Measurements from ENCODE around the gene SLC6A16. TPM values are rescaled to one million over a fixed set of nuclear protein-coding genes. Genes with fewer than 3 reads are reported as not detected.
A peak's percentile ranks its signal among the peaks of the same experiment; 100 is the strongest.
"Not testable (repeated sequence)": the region's sequence is repeated elsewhere in the genome, so short reads cannot be mapped to it uniquely, and the experiment has no call there.

SLC6A16 gene
- total RNA-seq: under 1 TPM; 0.43 to 0.50 TPM
- long read RNA-seq: 0 reads

- DNase-seq: no peak
- intact Hi-C loops (cut with DNase I, micrococcal nuclease): no loop called here
- no peak for ATAC-seq
Measured at GRCh38 chr19:49324801-49325576, at the start of gene SLC6A16. SLC6A16 (minus strand) TSS chr19:49325191; CDS start chr19:49311347, 13,844 bp downstream.

GRCh38 chr19:49373174-49373573 lies 48.2 kb upstream of the SLC6A16 start:
- ATAC-seq; intact Hi-C loops (cut with DNase I, micrococcal nuclease); DNase-seq: not testable (repeated sequence)

GRCh38 chr19:49371184-49371583 lies 46.2 kb upstream of the SLC6A16 start:
- ATAC-seq (no peak), DNase-seq (no peak)
- intact Hi-C loops (cut with DNase I, micrococcal nuclease): no loop called here

DNA sequence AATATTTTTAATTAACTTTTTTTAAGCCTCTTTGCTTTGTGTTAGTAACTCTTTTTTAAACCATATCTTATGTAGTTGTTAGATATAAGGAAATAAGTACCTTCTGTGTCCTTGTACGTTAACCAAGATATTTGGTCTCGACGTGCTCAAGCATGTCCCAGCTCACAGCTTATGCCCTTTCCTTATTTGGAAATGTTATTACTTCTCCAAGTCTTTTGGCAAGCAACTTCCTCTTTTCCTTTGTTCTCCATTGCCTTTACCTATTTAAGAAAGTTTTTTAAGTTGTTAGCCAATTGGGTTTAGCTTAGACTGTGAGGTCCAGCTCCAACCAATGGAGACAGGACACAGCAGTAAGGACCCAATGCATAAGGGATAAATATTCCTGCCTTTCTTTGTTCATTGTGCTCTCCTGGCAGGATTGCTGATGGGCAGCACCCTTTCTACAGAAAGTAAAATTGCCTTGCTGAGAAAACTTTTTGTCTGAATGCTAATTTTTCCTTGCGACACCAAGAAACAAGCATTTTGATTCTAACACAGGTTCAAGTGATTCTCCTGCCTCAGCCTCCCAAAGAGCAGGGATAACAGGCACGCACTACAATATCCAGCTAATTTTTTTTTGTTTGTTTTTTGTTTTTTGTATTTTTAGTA lies 43.8 kb upstream of the SLC6A16 start:
- DNase-seq (no peak), ATAC-seq (no peak)
- intact Hi-C loops (cut with DNase I, micrococcal nuclease): no loop called here

- DNase-seq (no peak), ATAC-seq (no peak)
- intact Hi-C loops (cut with DNase I, micrococcal nuclease): no loop called here
Measured at GRCh38 chr19:49366110-49366509, 41.1 kb upstream of the SLC6A16 start.

DNA sequence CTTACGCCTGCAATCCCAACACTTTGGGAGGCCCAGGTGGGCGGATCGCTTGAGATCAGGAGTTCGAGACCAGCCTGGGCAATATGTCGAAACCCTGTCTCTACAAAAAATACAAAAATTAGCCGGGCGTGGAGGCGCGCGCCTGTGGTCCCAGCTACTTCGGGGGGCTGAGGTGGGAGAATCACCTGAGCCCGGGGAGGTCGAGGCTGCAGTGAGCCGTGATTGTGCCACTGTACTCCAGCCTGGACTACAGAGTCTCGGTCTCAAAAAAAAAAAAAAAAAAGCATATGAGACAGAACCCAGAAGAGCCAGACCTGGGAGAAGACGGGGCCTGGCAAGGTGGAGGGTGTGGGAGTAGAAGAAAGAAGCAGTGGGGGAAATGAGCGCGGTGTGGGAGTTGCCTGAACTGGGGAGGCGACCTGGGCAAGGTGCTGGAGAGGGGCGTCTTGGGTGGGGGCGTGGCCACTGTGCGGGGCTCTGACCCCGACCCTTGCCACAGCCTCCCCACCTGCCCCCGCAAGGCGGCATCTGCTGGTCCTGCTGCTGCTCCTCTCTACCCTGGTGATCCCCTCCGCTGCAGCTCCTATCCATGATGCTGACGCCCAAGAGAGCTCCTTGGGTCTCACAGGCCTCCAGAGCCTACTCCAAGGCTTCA lies 39.2 kb upstream of the SLC6A16 start:
- ATAC-seq (no peak), DNase-seq (no peak)
- intact Hi-C loops (cut with DNase I, micrococcal nuclease): no loop called here

DNA sequence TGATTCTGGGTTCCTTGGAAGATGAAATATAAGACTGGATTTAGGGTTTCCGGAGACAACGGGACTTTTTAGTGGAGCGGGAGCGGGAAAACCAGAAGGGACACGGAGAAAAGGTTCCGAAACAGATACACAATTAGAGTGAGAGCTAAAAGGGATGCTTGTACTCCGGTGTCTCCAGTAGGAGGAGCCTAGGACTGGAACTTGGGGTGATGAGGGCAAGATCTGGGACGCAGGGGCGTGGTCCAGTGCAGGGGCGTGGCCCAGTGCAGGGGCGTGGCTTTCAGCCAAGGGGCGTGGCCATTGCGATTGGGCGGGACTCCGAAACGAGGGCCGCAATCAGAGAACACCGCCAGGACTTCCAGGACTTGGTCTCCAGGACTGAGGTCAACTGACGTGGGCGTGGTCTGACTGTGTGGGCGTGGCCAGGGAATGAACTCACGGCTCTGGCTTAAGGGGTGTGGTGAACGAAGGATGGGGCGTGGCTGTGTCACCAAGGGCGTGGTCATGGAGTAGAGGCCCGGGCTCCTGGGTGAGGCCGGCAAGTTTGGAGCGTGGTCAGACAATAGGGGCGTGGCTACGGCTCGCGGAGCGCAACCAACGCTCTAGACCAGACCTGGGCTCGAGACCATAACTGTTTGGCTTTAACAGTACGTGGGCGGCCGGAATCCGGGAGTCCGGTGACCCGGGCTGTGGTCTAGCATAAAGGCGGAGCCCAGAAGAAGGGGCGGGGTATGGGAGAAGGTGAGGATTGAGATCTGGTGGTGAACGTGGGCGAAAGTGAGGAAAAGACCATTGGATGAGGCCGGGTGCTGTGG lies 38.5 kb upstream of the SLC6A16 start, which contains the start of gene DKKL1:
TSS of gene DKKL1 (plus strand) at position 610 of the 815 bp plus-strand sequence. CDS start at position 732, 122 bp downstream.
- ATAC-seq (peak; percentile 90), DNase-seq (peak; percentile 99)
- intact Hi-C loops (cut with DNase I, micrococcal nuclease): no loop called here

DNA sequence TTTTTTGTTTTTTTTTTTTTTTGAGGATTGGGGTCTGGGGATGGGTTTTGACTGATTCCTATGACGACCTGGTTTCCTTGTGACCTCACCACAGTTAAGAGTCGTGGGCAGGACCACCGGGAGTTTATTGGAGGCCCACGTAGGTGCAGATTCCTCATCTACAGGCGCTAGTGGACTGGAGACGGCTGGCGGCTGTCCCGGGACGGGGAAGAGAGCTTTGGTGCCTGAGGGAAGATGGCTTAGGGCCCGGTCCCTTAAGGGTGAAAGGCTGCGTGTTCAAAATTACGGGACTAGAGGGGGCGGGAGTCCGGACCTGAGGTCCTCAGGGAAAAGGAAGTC lies 37.9 kb upstream of the SLC6A16 start:
- peak; percentile 8 for ATAC-seq

DNA sequence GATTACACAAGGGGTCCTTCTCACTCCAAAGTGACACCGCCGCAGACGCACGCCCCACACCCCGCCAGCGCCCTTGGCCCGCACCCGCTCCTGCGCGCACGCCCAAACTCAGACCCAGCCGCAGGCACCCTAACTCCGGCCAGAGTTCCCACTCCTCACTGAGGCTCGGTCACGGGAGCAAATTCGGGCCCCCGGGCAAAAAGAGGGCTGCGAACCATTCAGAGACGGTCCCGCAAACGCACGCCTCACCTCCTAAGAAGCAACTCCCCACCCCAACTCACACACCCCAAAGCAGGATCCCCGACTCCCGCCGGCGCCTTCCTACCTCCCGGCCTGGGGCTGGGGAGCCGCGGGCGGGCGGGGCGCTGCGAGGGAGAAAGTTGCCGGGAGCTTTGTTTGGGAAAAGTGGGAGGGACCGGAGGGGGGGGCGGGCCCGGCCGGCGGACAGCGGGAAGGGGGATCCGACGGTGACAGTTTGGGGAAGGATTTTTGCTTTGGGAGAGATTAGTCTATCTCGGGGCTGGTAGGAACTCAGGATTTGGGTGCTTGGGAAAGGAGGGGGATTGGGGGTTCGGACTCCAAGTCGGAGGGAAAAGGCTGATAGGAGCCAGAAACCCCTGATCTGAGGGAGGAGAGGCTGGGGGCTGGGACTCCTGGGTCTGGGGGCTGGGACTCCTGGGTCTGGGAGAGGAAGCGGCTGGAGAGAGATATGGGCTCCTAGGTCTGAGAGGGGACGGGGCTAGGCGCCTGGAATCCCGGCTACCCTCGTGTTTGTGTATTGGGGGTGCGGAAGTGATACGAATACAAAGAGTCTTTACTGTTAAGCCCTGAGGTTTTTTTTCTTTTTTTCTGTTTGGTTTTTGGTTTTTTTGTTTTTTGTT lies 37.3 kb upstream of the SLC6A16 start, which contains the start of gene TEAD2:
TSS of gene TEAD2 (minus strand) at position 369 of the 881 bp plus-strand sequence. CDS start 2,341 bp downstream, outside the sequence.
- peak; percentile 44 for ATAC-seq
- DNase-seq: peak; percentile 71 to 80
- intact Hi-C loops (cut with DNase I, micrococcal nuclease): no loop called here

More for the DNA sequence above, 37.9 kb upstream of the SLC6A16 start:
- intact Hi-C loops (cut with DNase I, micrococcal nuclease): no loop called here
- peak; percentile 46 to 62 for DNase-seq

GRCh38 chr19:49361438-49362047 lies 36.6 kb upstream of the SLC6A16 start:
- ATAC-seq: peak; percentile 54
- peak; percentile 77 to 80 for DNase-seq
- intact Hi-C loops (cut with DNase I, micrococcal nuclease): no loop called here

DNA sequence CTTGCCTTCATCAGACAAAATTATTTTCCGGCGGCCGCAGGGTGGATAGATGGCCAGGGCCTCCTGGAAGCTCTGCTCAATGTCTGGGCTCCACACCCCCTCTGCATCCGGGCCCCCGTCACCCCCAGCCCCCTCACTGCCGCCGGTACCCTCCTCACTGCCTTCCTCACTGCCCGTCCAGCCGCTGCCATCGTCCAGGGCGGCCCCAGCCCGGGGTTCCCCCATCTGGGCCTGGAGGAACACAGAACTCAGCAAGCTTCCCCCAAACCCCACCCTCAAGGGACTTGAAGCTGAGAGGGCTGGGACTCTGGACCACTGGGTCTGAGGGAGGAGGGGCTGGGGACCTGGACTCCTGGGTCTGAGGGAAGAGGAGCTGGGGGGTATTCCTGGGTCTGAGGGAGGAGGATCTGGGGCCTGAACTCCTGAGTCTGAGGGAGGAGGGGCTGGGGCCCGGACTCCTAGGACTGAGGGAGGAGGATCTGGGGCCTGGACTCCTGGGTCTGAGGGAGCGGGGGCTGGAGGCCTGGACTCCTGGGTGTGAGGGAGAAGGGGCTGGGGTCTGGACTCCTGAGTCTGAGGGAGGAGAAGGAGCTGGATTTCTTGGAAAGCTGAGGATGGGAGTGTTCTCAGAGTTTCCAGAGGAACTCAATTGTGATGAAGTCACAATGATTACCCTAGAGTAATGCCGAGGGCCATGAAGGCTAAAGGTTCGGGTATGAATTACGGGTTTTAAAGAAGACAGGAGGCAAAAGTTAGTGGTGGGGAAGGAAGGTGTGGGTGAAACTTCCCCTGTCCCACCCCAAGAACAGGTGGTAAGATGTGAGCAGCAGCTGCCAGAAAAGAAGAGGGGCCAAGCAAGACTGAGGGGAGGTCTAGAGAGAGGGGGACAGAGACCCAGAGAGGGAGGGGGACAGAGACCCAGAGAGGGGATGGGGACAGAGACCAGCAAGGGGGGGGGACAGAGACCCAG lies 35.1 kb upstream of the SLC6A16 start:
- ATAC-seq: no peak
- intact Hi-C loops (cut with DNase I, micrococcal nuclease): no loop called here
- DNase-seq: no peak

GRCh38 chr19:49357186-49357585 lies 32.2 kb upstream of the SLC6A16 start:
- DNase-seq (no peak), ATAC-seq (no peak)
- intact Hi-C loops (cut with DNase I, micrococcal nuclease): no loop called here

GRCh38 chr19:49356382-49356781 lies 31.4 kb upstream of the SLC6A16 start:
- ATAC-seq (no peak), DNase-seq (no peak)
- intact Hi-C loops (cut with DNase I, micrococcal nuclease): no loop called here

GRCh38 chr19:49355909-49356353 lies 30.9 kb upstream of the SLC6A16 start:
- DNase-seq (no peak), ATAC-seq (no peak)
- intact Hi-C loops (cut with DNase I, micrococcal nuclease): no loop called here

DNA sequence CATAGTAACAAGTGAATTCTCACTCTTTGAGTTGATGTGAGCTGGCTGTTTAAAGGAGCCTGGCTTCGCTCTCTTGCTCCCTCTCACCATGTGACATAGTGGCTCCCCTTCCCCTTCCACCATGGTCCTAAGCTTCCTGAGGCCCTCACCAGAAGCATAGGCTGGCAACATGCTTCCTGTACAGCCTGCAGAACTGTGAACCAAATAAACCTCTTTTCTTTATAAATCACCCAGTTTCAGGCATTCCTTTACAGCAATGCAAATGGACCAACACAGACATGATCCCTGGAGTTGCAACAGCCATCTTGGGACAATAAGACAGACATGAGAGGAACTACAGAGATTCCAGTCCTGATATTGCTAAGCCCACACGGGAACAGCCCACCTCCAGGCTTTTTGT lies 24.6 kb upstream of the SLC6A16 start:
- intact Hi-C loops (cut with DNase I, micrococcal nuclease): no loop called here
- ATAC-seq (no peak), DNase-seq (no peak)
